ENCODE data around the gene ELF2.
A peak's percentile ranks its signal among the peaks of the same experiment; 100 is the strongest.

ELF2 gene

GRCh38 chr4:139112650-139113049, 64.4 kb downstream of the ELF2 start:
- TF ChIP-seq CTCF (IDR thresholded peaks at IDR 0.05; ENCODE audit: low read depth, low read length, missing control alignments) = no peak
- DNase-seq (ENCODE audit: low read depth) = no peak
- no peak overlapping the region for H3K4me3 ChIP-seq (ENCODE audit: low read depth, low read length)
- in situ Hi-C loops (cut with HindIII; ENCODE audit: low sequenced_read_pairs) = no loop called here

GRCh38 chr4:139108567-139109128, 68.4 kb downstream of the ELF2 start:
- DNase-seq (ENCODE audit: low read depth) = no peak
- no peak overlapping the region for H3K4me3 ChIP-seq (ENCODE audit: low read depth, low read length)
- in situ Hi-C loops (cut with HindIII; ENCODE audit: low sequenced_read_pairs) = no loop called here
- TF ChIP-seq CTCF (IDR thresholded peaks at IDR 0.05; ENCODE audit: low read depth, low read length, missing control alignments) = no peak

GRCh38 chr4:139099366-139099982, 77.5 kb downstream of the ELF2 start:
- in situ Hi-C loops (cut with HindIII; ENCODE audit: low sequenced_read_pairs) = no loop called here
- peak; percentile 85 for TF ChIP-seq CTCF (IDR thresholded peaks at IDR 0.05; ENCODE audit: low read depth, low read length, missing control alignments)
- H3K4me3 ChIP-seq (ENCODE audit: low read depth, low read length) = no peak overlapping the region
- peak; percentile 81 for DNase-seq (ENCODE audit: low read depth)

GRCh38 chr4:139092271-139092670, 84.7 kb downstream of the ELF2 start:
- no peak for TF ChIP-seq CTCF (IDR thresholded peaks at IDR 0.05; ENCODE audit: low read depth, low read length, missing control alignments)
- H3K4me3 ChIP-seq (ENCODE audit: low read depth, low read length) = no peak overlapping the region
- in situ Hi-C loops (cut with HindIII; ENCODE audit: low sequenced_read_pairs) = no loop called here
- DNase-seq (ENCODE audit: low read depth) = no peak

GRCh38 chr4:139085141-139085540, 91.9 kb downstream of the ELF2 start:
- H3K4me3 ChIP-seq (ENCODE audit: low read depth, low read length) = peak overlapping the region; percentile 94
- in situ Hi-C loops (cut with HindIII; ENCODE audit: low sequenced_read_pairs) = no loop called here
- DNase-seq (ENCODE audit: low read depth) = no peak

GRCh38 chr4:139084804-139085093, 92.3 kb downstream of the ELF2 start:
- in situ Hi-C loops (cut with HindIII; ENCODE audit: low sequenced_read_pairs) = no loop called here
- peak overlapping the region; percentile 94 for H3K4me3 ChIP-seq (ENCODE audit: low read depth, low read length)
- no peak for TF ChIP-seq CTCF (IDR thresholded peaks at IDR 0.05; ENCODE audit: low read depth, low read length, missing control alignments)
- DNase-seq (ENCODE audit: low read depth) = no peak

More at GRCh38 chr4:139085141-139085540, 91.9 kb downstream of the ELF2 start:
- TF ChIP-seq CTCF (IDR thresholded peaks at IDR 0.05; ENCODE audit: low read depth, low read length, missing control alignments) = no peak
